ENCODE measurements around the gene SPOCK1.

DNA sequence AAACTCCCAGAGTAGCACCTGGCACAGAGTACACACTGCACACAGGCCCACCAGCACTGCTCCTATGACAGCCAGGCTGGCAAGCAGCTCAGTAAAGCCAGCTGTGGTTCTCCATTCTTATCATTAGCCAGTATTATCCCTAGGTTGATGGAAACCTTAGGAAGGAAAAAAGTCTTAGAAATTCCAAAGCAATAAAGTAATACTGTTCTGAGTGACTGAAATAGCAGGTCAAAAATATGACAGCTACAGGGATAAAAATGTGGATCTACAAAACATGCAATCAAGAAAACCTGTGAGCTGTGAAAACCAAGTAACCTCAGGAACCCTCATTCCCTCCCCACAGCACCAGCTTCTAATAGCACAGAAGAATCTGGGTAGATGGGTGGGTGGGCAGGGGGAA lies 403.5 kb downstream of the SPOCK1 start:
- TF ChIP-seq, protein P1, sequence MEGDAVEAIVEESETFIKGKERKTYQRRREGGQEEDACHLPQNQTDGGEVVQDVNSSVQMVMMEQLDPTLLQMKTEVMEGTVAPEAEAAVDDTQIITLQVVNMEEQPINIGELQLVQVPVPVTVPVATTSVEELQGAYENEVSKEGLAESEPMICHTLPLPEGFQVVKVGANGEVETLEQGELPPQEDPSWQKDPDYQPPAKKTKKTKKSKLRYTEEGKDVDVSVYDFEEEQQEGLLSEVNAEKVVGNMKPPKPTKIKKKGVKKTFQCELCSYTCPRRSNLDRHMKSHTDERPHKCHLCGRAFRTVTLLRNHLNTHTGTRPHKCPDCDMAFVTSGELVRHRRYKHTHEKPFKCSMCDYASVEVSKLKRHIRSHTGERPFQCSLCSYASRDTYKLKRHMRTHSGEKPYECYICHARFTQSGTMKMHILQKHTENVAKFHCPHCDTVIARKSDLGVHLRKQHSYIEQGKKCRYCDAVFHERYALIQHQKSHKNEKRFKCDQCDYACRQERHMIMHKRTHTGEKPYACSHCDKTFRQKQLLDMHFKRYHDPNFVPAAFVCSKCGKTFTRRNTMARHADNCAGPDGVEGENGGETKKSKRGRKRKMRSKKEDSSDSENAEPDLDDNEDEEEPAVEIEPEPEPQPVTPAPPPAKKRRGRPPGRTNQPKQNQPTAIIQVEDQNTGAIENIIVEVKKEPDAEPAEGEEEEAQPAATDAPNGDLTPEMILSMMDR (IDR thresholded peaks at IDR 0.05): no peak
- no peak for TF ChIP-seq POLR2A (IDR thresholded peaks at IDR 0.05)

All from Peyer's patch (tissue), 4 donors.